Activated CD8-positive, alpha-beta memory T cell treated with anti-CD3 and anti-CD28 coated beads for 1 hour (primary cell): ENCODE data around the gene MAGEA1.
"Not testable (repeated sequence)": the region's sequence is repeated elsewhere in the genome, so short reads cannot be mapped to it uniquely, and the experiment has no call there.

ENCODE experiments used
- DNase-seq, 2 donors: peaks; one replicate each; pipeline ENCODE4 v3.0.0-alpha.2; 2020; ENCODE audit warnings: low read depth in 1 of 2; ENCODE audit errors: extremely low read depth in 1 of 2

Gene MAGEA1

GRCh38 chrX:153179131-153179530 lies at the start of gene MAGEA1:
MAGEA1 (plus strand) TSS chrX:153179284; CDS start chrX:153182390, 3,106 bp downstream.
- no peak for DNase-seq

- DNase-seq: not testable (repeated sequence)
These were observed 46.2 kb upstream of the MAGEA1 start for GRCh38 chrX:153132924-153133323.

GRCh38 chrX:153139074-153139473 lies 40.0 kb upstream of the MAGEA1 start:
- DNase-seq: not testable (repeated sequence)

- DNase-seq: not testable (repeated sequence)
These were observed 32.8 kb upstream of the MAGEA1 start for GRCh38 chrX:153146288-153146687.

- DNase-seq: no peak
These were observed 25.6 kb upstream of the MAGEA1 start for GRCh38 chrX:153153516-153153915.

GRCh38 chrX:153157450-153157849 lies 21.6 kb upstream of the MAGEA1 start:
- DNase-seq: no peak

GRCh38 chrX:153158319-153158718 lies 20.8 kb upstream of the MAGEA1 start:
- DNase-seq: no peak

- no peak for DNase-seq
These were observed 17.1 kb upstream of the MAGEA1 start for GRCh38 chrX:153161952-153162351.

- no peak for DNase-seq
These were observed 14.4 kb upstream of the MAGEA1 start for GRCh38 chrX:153164733-153165132.

GRCh38 chrX:153168423-153168822 lies 10.7 kb upstream of the MAGEA1 start:
- not testable (repeated sequence) for DNase-seq

GRCh38 chrX:153181822-153182221 lies 2.7 kb downstream of the MAGEA1 start:
- DNase-seq: no peak

GRCh38 chrX:153184787-153185186 lies 5.7 kb downstream of the MAGEA1 start:
- DNase-seq: no peak

GRCh38 chrX:153190381-153190780 lies 11.3 kb downstream of the MAGEA1 start:
- no peak for DNase-seq

GRCh38 chrX:153200462-153200861 lies 21.4 kb downstream of the MAGEA1 start:
- no peak for DNase-seq

- no peak for DNase-seq
These were observed 27.5 kb downstream of the MAGEA1 start for GRCh38 chrX:153206425-153207046.

GRCh38 chrX:153209347-153209746 lies 30.3 kb downstream of the MAGEA1 start:
- no peak for DNase-seq

GRCh38 chrX:153214934-153215333 lies 35.9 kb downstream of the MAGEA1 start:
- no peak for DNase-seq

GRCh38 chrX:153216926-153217325 lies 37.8 kb downstream of the MAGEA1 start:
- DNase-seq: no peak

- DNase-seq: no peak
These were observed 46.5 kb downstream of the MAGEA1 start for GRCh38 chrX:153225438-153226098.

- DNase-seq: no peak
These were observed 47.5 kb downstream of the MAGEA1 start for GRCh38 chrX:153226344-153227185.
